GM19351 (cell line): ENCODE measurements around the gene CLEC19A.
"Not testable (repeated sequence)": the region's sequence is repeated elsewhere in the genome, so short reads cannot be mapped to it uniquely, and the experiment has no call there.

Experiments
- ATAC-seq: cut with Tn5 transposase; IDR thresholded peaks from one replicate; pipeline ENCODE4 v1.9.1; 2021; ENCODE audit warnings: mild to moderate bottlenecking, moderate library complexity; ENCODE audit not compliant: unreplicated experiment

Gene CLEC19A

DNA sequence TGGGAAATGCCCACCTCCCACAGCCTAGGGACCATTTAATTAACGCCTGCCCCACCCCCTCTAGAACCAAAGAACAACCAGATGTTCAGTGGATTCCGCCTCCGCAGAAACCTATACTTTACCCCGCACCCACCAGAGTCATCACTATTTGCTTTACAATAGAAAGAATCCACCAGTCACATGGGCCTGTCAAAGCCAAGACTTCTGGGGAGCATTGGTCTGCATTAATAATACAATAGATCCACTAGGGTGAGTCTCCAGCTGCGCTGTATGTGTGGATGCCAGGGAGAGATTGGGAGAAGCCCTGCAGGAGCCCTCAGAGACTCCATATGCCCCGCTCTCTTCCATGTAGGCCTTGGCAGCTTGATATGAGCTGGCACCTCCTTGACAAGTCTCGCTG is 31.3 kb downstream of the CLEC19A start:
- ATAC-seq, result no peak

DNA sequence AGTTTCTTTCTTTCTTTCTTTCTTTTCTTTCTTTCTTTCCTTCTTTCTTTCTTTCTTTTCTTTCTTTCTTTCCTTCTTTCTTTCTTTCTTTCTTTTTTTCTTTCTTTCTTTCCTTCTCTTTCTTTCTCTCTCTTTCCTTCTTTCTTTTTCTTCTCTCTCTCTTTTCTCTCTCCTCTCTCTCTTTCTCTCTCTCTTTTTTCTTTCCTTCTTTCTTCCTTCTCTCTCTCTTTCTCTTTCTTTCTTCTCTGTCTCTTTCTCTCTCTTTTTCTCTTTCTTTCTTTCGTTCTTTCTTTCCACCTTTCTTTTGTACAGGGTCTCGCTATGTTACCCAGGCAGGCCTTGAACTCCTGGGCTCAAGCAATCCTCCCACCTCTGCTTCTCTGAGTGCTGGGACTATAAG is 35.7 kb downstream of the CLEC19A start:
- not testable (repeated sequence) for ATAC-seq

DNA sequence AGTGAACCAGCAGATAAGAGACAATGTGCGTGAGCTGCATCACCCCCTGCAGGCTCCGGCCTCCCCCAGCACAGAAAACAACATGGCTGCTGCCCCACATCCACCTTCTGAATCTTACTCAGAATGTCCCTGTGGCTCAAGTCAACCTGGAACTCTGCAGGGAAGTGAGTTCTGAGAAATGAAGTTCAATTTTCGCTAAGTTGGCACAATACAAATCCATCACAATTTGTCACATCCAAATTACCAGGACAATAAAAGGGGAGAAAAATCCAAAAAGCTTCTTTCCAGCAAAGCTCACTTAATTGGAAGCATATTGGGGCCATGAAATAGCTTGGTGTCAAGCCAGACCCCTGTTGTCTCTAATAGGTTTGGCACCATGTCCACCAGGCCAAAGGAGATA is 38.1 kb downstream of the CLEC19A start:
- ATAC-seq, result no peak

DNA sequence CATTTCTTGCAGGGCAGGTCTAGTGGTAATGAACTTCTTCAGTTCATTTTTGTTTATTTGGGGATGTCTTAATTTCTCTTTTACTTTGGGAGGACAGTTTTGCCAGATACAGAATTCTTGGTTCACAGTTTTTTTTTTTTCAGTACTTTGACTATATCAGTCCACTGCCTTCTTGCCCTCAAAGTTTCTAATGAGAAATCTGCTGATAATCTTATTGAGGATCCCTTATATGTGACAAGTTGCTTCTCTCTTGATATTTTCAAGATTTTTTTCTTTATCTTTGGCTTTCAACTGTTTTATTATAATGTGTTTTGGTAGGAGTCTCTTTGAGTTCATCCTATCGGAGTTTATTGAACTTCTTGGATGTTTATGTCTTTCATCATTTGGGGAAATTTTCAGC is 42.8 kb downstream of the CLEC19A start:
- no peak for ATAC-seq

DNA sequence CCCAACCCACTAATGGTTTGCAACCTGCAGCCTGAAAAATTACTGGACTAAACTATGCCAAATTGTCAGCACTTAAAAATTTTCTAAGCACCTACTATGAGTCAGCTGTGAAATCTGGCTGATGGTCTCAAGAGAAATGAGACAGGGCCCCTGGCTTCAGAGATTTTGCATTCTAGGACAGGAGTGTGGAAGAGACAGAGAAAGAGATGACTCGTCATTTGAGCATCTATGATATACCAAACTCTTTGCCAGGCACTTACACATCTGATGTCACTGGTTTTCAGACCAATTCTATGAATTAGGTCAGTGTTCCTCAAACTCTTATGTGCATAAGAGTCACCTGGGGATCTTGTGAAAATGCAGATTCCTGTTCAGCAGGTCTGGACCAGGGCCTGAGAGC is 44.4 kb downstream of the CLEC19A start:
- no peak for ATAC-seq

DNA sequence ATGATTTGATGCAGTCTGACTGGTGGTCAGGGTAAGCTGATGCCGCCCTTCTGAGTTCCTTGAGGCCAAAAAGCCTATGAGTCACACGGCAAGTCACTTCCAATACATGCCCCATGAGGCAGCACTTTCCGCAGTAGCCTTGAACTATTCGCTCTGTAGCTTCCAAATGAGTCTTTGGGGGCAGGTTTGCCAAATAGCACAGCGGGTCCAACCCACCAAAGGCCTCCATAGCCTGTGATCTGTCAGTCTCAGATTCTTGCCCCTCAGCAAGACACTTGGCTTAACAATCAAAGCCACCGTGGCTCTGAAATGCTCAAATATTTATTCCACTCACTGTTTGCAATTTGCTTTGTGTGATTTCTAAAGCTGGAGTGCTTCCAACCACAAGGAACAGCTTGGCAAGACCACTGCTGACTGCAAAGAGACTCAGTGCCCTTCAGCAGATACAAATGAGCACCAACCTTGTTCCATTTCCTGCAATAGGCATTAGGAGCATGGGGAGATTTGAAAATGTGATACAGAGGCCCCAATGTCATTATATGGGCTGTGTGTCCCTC is 45.4 kb downstream of the CLEC19A start:
- no peak for ATAC-seq

DNA sequence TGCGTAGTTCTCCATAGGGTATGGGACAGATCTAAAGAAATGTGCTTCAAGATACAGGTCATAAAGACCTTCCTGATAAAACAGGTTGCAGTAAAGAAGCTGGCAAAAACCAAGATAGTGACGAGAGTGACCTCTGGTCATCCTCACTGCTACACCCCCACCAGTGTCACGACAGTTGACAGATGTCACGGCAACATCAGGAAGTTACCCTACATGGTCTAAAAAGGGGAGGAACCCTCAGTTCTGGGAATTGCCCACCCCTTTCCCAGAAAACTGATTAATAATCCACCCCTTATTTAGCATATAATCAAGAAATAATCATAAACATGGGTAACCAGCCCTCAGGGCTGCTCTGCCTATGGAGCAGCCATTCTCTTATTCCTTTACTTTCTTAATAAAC is 46.3 kb downstream of the CLEC19A start:
- ATAC-seq, result no peak

DNA sequence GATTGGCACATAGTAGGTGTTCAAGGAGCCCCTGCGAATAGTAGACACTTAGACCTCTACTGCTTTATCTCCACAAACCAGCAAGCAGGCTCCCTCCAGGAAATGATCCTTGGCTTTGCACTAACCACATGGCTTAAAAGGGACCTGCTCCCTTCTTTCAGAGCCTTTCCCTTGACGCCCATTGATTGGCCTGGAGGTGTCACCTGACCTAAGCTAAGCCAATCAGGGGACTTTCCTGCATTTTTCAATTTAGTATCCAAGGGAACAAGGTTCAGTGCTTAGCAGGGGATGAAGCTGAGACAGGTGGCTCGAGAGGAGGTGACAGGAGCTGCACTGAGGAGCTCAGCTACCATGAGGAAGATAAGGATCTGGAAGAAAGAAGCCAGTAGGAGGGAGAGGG is 52.8 kb downstream of the CLEC19A start:
- ATAC-seq, result no peak

DNA sequence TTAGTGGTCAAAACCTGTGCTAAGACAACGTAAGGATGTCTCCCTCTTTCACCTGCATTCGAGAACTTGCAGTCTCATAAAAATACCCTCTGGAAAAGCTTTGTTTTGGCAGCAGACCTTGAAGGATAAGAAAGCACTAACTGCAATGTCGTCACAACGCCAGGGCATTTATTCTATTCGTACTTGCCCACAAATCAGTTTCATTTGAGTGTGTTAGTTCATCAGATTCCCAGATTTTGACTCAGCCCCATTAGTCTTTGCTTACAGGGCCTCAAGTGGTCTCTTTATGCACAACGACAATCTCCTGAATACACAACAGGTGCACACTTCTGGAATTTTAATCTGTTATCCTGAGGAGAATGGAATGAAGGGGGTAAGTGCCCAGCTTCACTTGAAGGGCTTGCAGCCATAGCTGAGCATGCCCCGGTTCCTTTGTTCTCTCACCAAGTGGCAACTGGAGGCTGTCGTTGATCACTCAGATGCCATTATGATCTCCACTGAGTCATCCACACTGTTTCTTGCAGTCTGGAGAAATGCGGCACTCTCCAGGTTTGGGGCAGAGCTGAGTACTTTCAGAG is 58.8 kb downstream of the CLEC19A start:
- ATAC-seq, result no peak

DNA sequence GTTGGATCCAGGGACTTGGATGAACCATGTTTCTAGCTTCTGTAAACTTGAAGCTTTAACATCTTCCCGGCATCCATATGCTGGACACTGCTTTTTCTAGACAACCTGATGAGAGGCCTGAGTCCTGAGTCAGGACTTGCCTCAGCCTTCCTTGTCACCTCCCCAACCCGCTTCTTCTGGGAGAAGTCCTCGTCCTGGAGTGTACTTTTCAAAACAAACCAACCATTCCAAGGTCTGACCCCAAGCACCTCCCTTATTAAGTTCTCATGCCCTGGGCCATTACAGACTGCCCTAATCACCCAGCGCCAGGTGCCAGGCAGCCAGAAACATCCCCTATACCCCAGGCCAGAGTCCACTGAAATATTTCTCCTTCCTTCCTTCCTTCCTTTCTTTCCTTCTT is 59.4 kb downstream of the CLEC19A start:
- no peak for ATAC-seq

DNA sequence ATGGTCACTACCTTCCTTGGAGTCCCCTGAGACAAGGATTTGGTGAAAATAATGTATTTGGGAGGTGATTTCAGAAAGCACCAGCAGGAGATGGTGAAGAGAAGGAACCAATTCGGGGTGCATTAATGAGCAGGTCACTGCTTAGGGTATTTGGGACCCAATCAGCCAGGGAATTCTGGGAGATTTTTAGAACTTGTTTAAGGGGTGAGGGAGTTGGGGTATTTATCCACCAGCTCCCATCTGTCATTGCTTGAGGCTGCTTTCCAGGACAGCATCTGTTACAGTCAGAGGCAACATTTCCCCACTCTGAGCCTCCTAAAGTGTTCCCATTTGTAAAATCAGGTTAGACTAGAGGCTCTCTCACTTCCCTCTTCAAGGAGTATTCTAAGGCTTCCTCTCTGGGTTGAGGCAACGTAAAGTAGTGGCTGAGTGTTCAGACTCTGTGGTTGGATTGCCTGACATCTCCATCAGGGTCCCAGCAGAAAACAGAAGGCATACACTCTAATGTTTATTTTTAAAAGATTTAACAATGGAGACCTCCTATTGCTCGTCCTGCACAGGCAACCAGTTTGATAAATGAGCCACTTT is 60.9 kb downstream of the CLEC19A start:
- no peak for ATAC-seq

DNA sequence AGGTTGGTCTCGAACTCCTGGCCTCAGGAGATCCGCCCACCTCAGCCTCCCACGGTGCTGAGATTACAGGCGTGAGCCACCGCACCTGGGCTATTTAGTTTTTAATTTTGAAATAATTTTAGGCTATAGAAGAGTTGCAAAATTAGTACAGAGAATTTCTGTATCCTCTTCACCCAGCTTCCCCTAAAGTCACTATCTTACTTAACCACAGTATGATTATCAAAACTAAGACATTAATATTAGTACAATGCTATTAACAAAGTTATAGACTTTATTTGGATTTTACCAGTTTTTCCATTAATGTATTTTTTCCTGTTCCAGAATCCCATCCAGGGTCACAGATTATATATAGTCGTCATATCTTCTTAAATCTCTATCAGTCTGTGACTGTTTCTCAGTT is 62.6 kb downstream of the CLEC19A start:
- ATAC-seq, result no peak

DNA sequence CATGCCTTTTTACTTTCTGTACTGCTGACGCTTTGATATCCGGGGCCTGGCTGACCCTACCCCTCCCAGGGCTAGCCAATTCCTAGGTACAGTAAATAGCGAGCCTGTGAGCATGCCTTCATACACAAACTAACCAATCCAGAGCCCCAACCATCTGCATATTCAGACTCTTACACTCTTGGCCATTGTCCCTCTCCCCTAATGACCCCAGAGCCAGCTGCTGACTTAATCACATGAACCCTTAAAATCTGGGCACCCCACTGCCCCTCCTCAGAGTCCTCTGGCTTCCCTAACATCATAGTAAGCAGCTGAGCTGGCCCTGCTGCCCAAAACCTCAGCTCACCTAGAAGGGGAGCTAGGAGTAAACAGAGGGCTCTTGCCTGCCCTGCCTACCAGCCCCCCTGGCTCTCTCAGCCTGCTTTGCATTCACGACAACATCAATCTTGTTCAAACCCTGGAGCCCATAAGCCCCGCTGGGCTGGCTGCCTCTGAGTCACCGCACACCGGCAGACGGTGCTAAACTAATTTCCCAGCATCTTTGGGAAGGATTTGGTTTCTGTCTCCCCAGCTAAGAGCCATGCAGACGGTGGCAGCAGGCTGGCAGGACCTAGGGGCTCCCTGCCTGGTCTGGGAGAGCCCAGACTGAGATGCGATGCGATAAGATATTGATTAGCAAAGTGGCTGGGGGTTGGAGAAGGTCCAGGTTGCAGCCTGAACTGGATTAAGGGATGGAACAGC is 63.2 kb downstream of the CLEC19A start:
- ATAC-seq, result no peak

DNA sequence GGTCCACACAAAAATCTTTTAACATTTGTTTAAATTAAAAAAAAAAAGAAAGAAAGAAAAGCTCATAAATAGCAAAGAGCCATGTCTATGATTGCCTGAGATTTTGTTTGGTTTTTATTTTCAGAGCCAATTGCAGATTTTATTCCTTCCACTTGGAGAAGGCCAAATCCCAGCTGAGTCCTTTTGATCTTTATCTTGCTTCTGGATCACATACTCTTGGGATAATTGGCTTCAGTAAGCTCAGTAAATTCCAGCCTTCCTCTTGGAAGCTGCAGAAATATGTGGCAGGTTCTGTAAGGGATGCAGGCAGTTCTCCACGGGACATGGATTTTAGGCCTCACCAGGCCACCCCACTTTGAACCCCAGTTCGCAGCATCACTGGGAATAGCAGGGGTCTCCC is 68.8 kb downstream of the CLEC19A start:
- no peak for ATAC-seq

DNA sequence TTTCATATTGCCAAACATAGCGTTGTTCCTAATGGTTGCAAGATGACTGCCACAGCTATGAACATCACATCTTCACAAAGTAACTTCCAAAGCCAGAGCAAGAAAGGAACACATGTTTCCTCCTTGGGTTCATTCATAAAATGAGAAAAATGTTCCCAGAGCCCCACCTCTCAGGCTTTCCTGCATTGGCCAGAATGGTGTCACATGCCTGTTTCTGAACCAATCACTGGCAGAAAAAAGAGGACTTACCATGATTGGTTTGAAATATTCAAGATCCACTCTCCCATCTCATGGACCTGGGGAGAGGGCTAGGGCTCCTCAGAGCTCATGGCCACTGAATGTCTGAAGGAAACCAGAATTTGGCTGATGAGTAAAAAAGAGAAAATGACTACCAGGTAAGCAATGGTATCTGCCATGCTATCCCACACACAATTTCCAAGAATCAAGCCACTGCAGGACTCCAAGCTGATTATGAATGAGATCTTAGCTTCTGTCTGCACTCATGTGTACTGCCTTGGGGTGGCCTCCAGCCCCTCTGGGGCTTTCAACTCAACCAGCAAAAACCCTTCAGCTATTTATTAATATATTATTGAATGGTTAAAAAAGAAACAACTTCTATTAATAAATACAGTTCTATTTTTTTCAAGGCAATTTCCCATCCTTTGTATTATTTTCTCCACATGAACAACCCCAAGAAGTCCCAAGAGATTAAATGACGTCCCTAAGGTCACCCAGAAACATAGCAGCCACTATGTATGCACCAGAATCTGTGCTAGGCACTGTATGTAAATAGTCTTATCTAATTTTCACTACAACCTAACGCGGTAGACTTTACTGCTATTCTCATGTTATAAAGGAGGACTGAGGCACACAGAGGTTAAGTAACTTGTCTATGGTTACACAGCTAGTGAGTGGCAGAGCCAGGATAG is 70.8 kb downstream of the CLEC19A start:
- no peak for ATAC-seq

DNA sequence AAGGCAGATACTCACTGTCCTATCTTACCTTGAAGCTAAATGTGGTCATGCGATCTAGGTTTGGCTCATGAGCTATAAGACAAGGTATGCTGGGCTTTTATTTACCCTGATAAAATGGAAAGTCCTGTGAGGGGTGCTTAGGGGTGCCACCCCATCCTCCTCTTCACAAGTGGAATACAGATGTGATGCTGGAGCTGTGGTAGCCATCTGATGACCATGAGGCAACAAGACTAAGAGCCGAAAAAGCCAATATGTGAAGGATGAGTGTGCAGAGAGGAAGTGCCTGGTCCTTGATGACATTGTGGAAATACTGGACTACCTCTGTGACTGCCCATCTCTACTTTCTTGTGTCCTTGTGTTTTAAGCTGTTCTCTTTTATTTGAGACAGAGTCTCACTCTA is 74.0 kb downstream of the CLEC19A start:
- ATAC-seq, result no peak
